HL-60 (cell line): ENCODE results near the gene DECR2.

Source experiments
- CTCF ChIP-seq: IDR thresholded peaks from one replicate; pipeline ENCODE4 v1.5.1; 2011; ENCODE audit warnings: low read length, control low read depth, inconsistent platforms; ENCODE audit not compliant: insufficient read depth
- GABPA ChIP-seq: IDR thresholded peaks from 2 replicates; pipeline ENCODE4 v1.6.1; 2012; ENCODE audit warnings: low read depth
- POLR2AphosphoS5 ChIP-seq: IDR thresholded peaks from 2 replicates; pipeline ENCODE4 v1.6.1; 2012; ENCODE audit warnings: low read depth
- REST ChIP-seq: IDR thresholded peaks from 2 replicates; pipeline ENCODE4 v1.6.1; 2012; ENCODE audit warnings: low read depth; ENCODE audit not compliant: insufficient replicate concordance
- SPI1 ChIP-seq: IDR thresholded peaks from 2 replicates; pipeline ENCODE4 v1.6.1; 2012; ENCODE audit warnings: low read depth, mild to moderate bottlenecking, borderline replicate concordance

DNA sequence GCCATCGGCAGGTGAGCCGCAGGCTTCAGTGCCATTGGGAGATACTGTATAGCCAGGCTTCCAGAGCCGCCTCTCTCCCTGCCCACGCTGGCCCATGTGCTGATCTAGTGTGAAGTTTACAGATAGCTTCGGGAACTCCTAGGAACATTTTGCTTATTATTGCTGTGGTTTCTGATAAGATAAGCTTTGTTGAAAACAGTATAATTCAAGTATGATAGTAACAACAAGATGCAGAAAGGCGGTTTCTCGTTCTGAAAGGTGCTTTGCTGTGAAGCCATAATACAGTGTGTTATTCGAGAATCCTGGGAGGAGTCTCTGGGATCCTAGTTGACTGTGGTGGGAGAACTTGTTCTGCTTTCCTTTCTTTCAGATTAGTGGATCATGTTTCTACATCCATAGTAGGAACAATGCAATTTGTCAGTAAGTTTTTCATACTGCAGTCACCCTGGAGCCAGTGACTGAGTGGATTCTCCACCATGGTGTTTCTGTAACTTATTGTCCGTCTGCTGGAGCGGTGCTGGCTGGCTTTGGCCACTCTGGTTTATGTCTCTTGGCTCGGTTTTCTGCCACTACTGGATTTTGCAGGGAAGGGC is 55.3 kb downstream of the DECR2 start:
- no peak for TF ChIP-seq CTCF
- no peak for TF ChIP-seq POLR2AphosphoS5
- TF ChIP-seq GABPA, result no peak
- no peak for TF ChIP-seq REST
- no peak for TF ChIP-seq SPI1
